NT2/D1 (cell line): Measurements from ENCODE around the gene C5orf34.
"Not testable (repeated sequence)": the region's sequence is repeated elsewhere in the genome, so short reads cannot be mapped to it uniquely, and the experiment has no call there.

Experiments used
- DNase-seq: peaks from one replicate; pipeline ENCODE4 v3.0.0-alpha.2; 2011; ENCODE audit warnings: low read depth, low spot score
- H3K27me3 ChIP-seq: 2 replicates; pipeline ENCODE4 v1.6.0; 2011; ENCODE audit warnings: mild to moderate bottlenecking; ENCODE audit not compliant: insufficient read length, insufficient read depth
- H3K36me3 ChIP-seq: 2 replicates; pipeline ENCODE4 v1.6.1; 2011; ENCODE audit warnings: mild to moderate bottlenecking, low read length, mixed read lengths; ENCODE audit not compliant: insufficient read depth, insufficient read length
- H3K4me1 ChIP-seq: 2 replicates; pipeline ENCODE4 v1.5.1; 2011; ENCODE audit not compliant: insufficient read depth, insufficient read length
- H3K4me3 ChIP-seq: 2 replicates; pipeline ENCODE4 v1.5.1; 2011; ENCODE audit warnings: low read depth; ENCODE audit not compliant: insufficient read length
- H3K9ac ChIP-seq: 2 replicates; pipeline ENCODE4 v1.6.0; 2011; ENCODE audit warnings: low read depth; ENCODE audit not compliant: insufficient read length
- H3K9me3 ChIP-seq: 2 replicates; pipeline ENCODE4 v1.5.1; 2011; ENCODE audit warnings: mild to moderate bottlenecking, low read length; ENCODE audit not compliant: insufficient read depth
- SUZ12 ChIP-seq: IDR thresholded peaks from 2 replicates; pipeline ENCODE4 v1.6.1; 2011; ENCODE audit not compliant: insufficient read length, insufficient read depth; ENCODE audit errors: extremely low read depth
- YY1 ChIP-seq: IDR thresholded peaks from 2 replicates; pipeline ENCODE4 v1.6.1; 2011; ENCODE audit not compliant: insufficient read length, insufficient read depth
- ZNF274 ChIP-seq: IDR thresholded peaks from 2 replicates; pipeline ENCODE4 v1.6.1; 2011; ENCODE audit warnings: mild to moderate bottlenecking, low read depth, low read length

The C5orf34 gene

GRCh38 chr5:43514816-43515677 is at the start of gene C5orf34:
C5orf34 (minus strand) TSS chr5:43515148; CDS start chr5:43509339, 5,809 bp downstream.
- Histone ChIP-seq H3K9ac (peak within 1 kb of the TSS; percentile 85), H3K4me1 (no peaks in the 10 kb centered on the region), H3K27me3 (no peaks in the 10 kb centered on the region), H3K9me3 (peaks cover 7% of the 10 kb centered on the region; the same call in 1 of the 2 replicates), H3K36me3 (no peaks in the 10 kb centered on the region), H3K4me3 (peak within 1 kb of the TSS; percentile 72)
- peak; percentile 82 for DNase-seq
- no peak for TF ChIP-seq ZNF274

- no peaks in the 10 kb centered on the region for H3K4me1 ChIP-seq
- H3K9ac ChIP-seq: no peak overlapping the region
- no peak overlapping the region for H3K4me3 ChIP-seq
- H3K36me3 ChIP-seq: no peaks in the 10 kb centered on the region
- no peak for DNase-seq
- no peaks in the 10 kb centered on the region for H3K9me3 ChIP-seq
- TF ChIP-seq ZNF274: no peak
- no peak for TF ChIP-seq YY1
- no peak for TF ChIP-seq SUZ12
- no peaks in the 10 kb centered on the region for H3K27me3 ChIP-seq
Measured at GRCh38 chr5:43564289-43564850, 49.4 kb upstream of the C5orf34 start.

GRCh38 chr5:43563321-43563720 is 48.4 kb upstream of the C5orf34 start:
- no peaks in the 10 kb centered on the region for H3K4me1 ChIP-seq
- no peak for TF ChIP-seq SUZ12
- no peak overlapping the region for H3K4me3 ChIP-seq
- H3K9ac ChIP-seq: no peak overlapping the region
- H3K27me3 ChIP-seq: no peaks in the 10 kb centered on the region
- no peaks in the 10 kb centered on the region for H3K9me3 ChIP-seq
- DNase-seq: no peak
- no peaks in the 10 kb centered on the region for H3K36me3 ChIP-seq

GRCh38 chr5:43561356-43561755 is 46.4 kb upstream of the C5orf34 start:
- no peak for TF ChIP-seq YY1
- no peak for TF ChIP-seq ZNF274
- no peak for TF ChIP-seq SUZ12
- Histone ChIP-seq H3K4me3 (no peak overlapping the region), H3K4me1 (no peaks in the 10 kb centered on the region), H3K36me3 (no peaks in the 10 kb centered on the region), H3K9ac (no peak overlapping the region), H3K27me3 (no peaks in the 10 kb centered on the region), H3K9me3 (no peaks in the 10 kb centered on the region)
- DNase-seq: no peak

GRCh38 chr5:43560128-43560527 is 45.2 kb upstream of the C5orf34 start:
- Histone ChIP-seq H3K27me3 (no peaks in the 10 kb centered on the region), H3K9ac (no peak overlapping the region), H3K4me3 (no peak overlapping the region), H3K36me3 (peaks cover 4% of the 10 kb centered on the region), H3K4me1 (no peaks in the 10 kb centered on the region), H3K9me3 (no peaks in the 10 kb centered on the region)
- DNase-seq: no peak
- TF ChIP-seq YY1 (no peak), ZNF274 (no peak), SUZ12 (no peak)

- DNase-seq: peak; percentile 44
- H3K9ac ChIP-seq: peak within 1 kb of the TSS; percentile 81
- no peaks in the 10 kb centered on the region for H3K4me1 ChIP-seq
- H3K27me3 ChIP-seq: no peaks in the 10 kb centered on the region
- TF ChIP-seq YY1 (no peak), ZNF274 (no peak), SUZ12 (no peak)
- peak within 1 kb of the TSS; percentile 65 for H3K4me3 ChIP-seq
- H3K36me3 ChIP-seq: peaks cover 30% of the 10 kb centered on the region
- H3K9me3 ChIP-seq: no peaks in the 10 kb centered on the region
Measured at GRCh38 chr5:43556857-43557542, 42.1 kb upstream of the C5orf34 start, which contains the start of gene PAIP1. PAIP1 (minus strand) TSS chr5:43557077; CDS start chr5:43556846, 231 bp downstream.

- DNase-seq, H3K27me3 ChIP-seq, H3K4me1 ChIP-seq, H3K9me3 ChIP-seq: not testable (repeated sequence)
- Histone ChIP-seq H3K9ac (peak overlapping the region; percentile 81), H3K4me3 (peak overlapping the region; percentile 65), H3K36me3 (peaks cover 35% of the 10 kb centered on the region)
Measured at GRCh38 chr5:43556607-43556856, 41.6 kb upstream of the C5orf34 start.
